ENCODE results near the gene SPOCK1.

The SPOCK1 gene

GRCh38 chr5:137055271-137055872 lies 443.8 kb downstream of the SPOCK1 start:
- Histone ChIP-seq H3K27ac (ENCODE audit: low read depth, low read length) (no peak overlapping the region), H3K36me3 (ENCODE audit: control insufficient read depth in 5 of 5, insufficient read depth in 5 of 5, low read length in 5 of 5) (no peaks in the 10 kb centered on the region), H3K27me3 (ENCODE audit: control insufficient read depth in 5 of 5, insufficient read depth in 4 of 5, low read length in 5 of 5) (no peaks in the 10 kb centered on the region), H3K9ac (ENCODE audit: low read length in 5 of 5) (no peak overlapping the region), H3K4me1 (ENCODE audit: control insufficient read depth in 5 of 5, insufficient read depth in 5 of 5, low read length in 5 of 5) (no peaks in the 10 kb centered on the region), H3K9me3 (ENCODE audit: control insufficient read depth in 5 of 5, low read length in 5 of 5) (no peaks in the 10 kb centered on the region), H3K4me3 (ENCODE audit: low read depth in 1 of 5, low read length in 5 of 5) (no peak overlapping the region)

GRCh38 chr5:137054792-137055191 lies 444.3 kb downstream of the SPOCK1 start:
- no peak overlapping the region for H3K4me3 ChIP-seq (ENCODE audit: low read depth in 1 of 5, low read length in 5 of 5)
- no peaks in the 10 kb centered on the region for H3K4me1 ChIP-seq (ENCODE audit: control insufficient read depth in 5 of 5, insufficient read depth in 5 of 5, low read length in 5 of 5)
- H3K9me3 ChIP-seq (ENCODE audit: control insufficient read depth in 5 of 5, low read length in 5 of 5): no peaks in the 10 kb centered on the region
- H3K27ac ChIP-seq (ENCODE audit: low read depth, low read length): no peak overlapping the region
- H3K9ac ChIP-seq (ENCODE audit: low read length in 5 of 5): no peak overlapping the region
- H3K36me3 ChIP-seq (ENCODE audit: control insufficient read depth in 5 of 5, insufficient read depth in 5 of 5, low read length in 5 of 5): no peaks in the 10 kb centered on the region
- no peaks in the 10 kb centered on the region for H3K27me3 ChIP-seq (ENCODE audit: control insufficient read depth in 5 of 5, insufficient read depth in 4 of 5, low read length in 5 of 5)

- H3K9ac ChIP-seq (ENCODE audit: low read length in 5 of 5): no peak overlapping the region
- no peaks in the 10 kb centered on the region for H3K9me3 ChIP-seq (ENCODE audit: control insufficient read depth in 5 of 5, low read length in 5 of 5)
- no peak overlapping the region for H3K4me3 ChIP-seq (ENCODE audit: low read depth in 1 of 5, low read length in 5 of 5)
- no peak overlapping the region for H3K27ac ChIP-seq (ENCODE audit: low read depth, low read length)
- H3K27me3 ChIP-seq (ENCODE audit: control insufficient read depth in 5 of 5, insufficient read depth in 4 of 5, low read length in 5 of 5): no peaks in the 10 kb centered on the region
- no peaks in the 10 kb centered on the region for H3K4me1 ChIP-seq (ENCODE audit: control insufficient read depth in 5 of 5, insufficient read depth in 5 of 5, low read length in 5 of 5)
- no peaks in the 10 kb centered on the region for H3K36me3 ChIP-seq (ENCODE audit: control insufficient read depth in 5 of 5, insufficient read depth in 5 of 5, low read length in 5 of 5)
Measured at GRCh38 chr5:137054335-137054734, 444.8 kb downstream of the SPOCK1 start.

- no peaks in the 10 kb centered on the region for H3K27me3 ChIP-seq (ENCODE audit: control insufficient read depth in 5 of 5, insufficient read depth in 4 of 5, low read length in 5 of 5)
- H3K9me3 ChIP-seq (ENCODE audit: control insufficient read depth in 5 of 5, low read length in 5 of 5): no peaks in the 10 kb centered on the region
- H3K4me3 ChIP-seq (ENCODE audit: low read depth in 1 of 5, low read length in 5 of 5): no peak overlapping the region
- no peaks in the 10 kb centered on the region for H3K36me3 ChIP-seq (ENCODE audit: control insufficient read depth in 5 of 5, insufficient read depth in 5 of 5, low read length in 5 of 5)
- H3K4me1 ChIP-seq (ENCODE audit: control insufficient read depth in 5 of 5, insufficient read depth in 5 of 5, low read length in 5 of 5): no peaks in the 10 kb centered on the region
- no peak overlapping the region for H3K9ac ChIP-seq (ENCODE audit: low read length in 5 of 5)
- no peak overlapping the region for H3K27ac ChIP-seq (ENCODE audit: low read depth, low read length)
Measured at GRCh38 chr5:137051161-137051560, 448.0 kb downstream of the SPOCK1 start.

- Histone ChIP-seq H3K27me3 (ENCODE audit: control insufficient read depth in 5 of 5, insufficient read depth in 4 of 5, low read length in 5 of 5) (peaks cover 0 to 5% (median 0%) of the 10 kb centered on the region in 5 donors), H3K9ac (ENCODE audit: low read length in 5 of 5) (no peak overlapping the region), H3K36me3 (ENCODE audit: control insufficient read depth in 5 of 5, insufficient read depth in 5 of 5, low read length in 5 of 5) (no peaks in the 10 kb centered on the region), H3K4me1 (ENCODE audit: control insufficient read depth in 5 of 5, insufficient read depth in 5 of 5, low read length in 5 of 5) (no peaks in the 10 kb centered on the region), H3K4me3 (ENCODE audit: low read depth in 1 of 5, low read length in 5 of 5) (no peak overlapping the region), H3K9me3 (ENCODE audit: control insufficient read depth in 5 of 5, low read length in 5 of 5) (peaks cover 5 to 28% (median 17%) of the 10 kb centered on the region in 5 donors), H3K27ac (ENCODE audit: low read depth, low read length) (no peak overlapping the region)
Measured at GRCh38 chr5:137040641-137041340, 458.3 kb downstream of the SPOCK1 start.

- no peak overlapping the region for H3K27ac ChIP-seq (ENCODE audit: low read depth, low read length)
- no peaks in the 10 kb centered on the region for H3K36me3 ChIP-seq (ENCODE audit: control insufficient read depth in 5 of 5, insufficient read depth in 5 of 5, low read length in 5 of 5)
- no peaks in the 10 kb centered on the region for H3K4me1 ChIP-seq (ENCODE audit: control insufficient read depth in 5 of 5, insufficient read depth in 5 of 5, low read length in 5 of 5)
- no peak overlapping the region for H3K9ac ChIP-seq (ENCODE audit: low read length in 5 of 5)
- H3K9me3 ChIP-seq (ENCODE audit: control insufficient read depth in 5 of 5, low read length in 5 of 5): peaks cover 5 to 28% (median 17%) of the 10 kb centered on the region in 5 donors
- H3K27me3 ChIP-seq (ENCODE audit: control insufficient read depth in 5 of 5, insufficient read depth in 4 of 5, low read length in 5 of 5): peaks cover 0 to 5% (median 0%) of the 10 kb centered on the region in 5 donors
- no peak overlapping the region for H3K4me3 ChIP-seq (ENCODE audit: low read depth in 1 of 5, low read length in 5 of 5)
Measured at GRCh38 chr5:137040024-137040423, 459.1 kb downstream of the SPOCK1 start.

- peaks cover 3 to 20% (median 8%) of the 10 kb centered on the region in 5 donors for H3K9me3 ChIP-seq (ENCODE audit: control insufficient read depth in 5 of 5, low read length in 5 of 5)
- no peaks in the 10 kb centered on the region for H3K36me3 ChIP-seq (ENCODE audit: control insufficient read depth in 5 of 5, insufficient read depth in 5 of 5, low read length in 5 of 5)
- H3K4me3 ChIP-seq (ENCODE audit: low read depth in 1 of 5, low read length in 5 of 5): no peak overlapping the region
Measured at GRCh38 chr5:137037848-137038247, 461.3 kb downstream of the SPOCK1 start.

GRCh38 chr5:137036640-137037039 lies 462.5 kb downstream of the SPOCK1 start:
- Histone ChIP-seq H3K27ac (ENCODE audit: low read depth, low read length) (no peak overlapping the region), H3K36me3 (ENCODE audit: control insufficient read depth in 5 of 5, insufficient read depth in 5 of 5, low read length in 5 of 5) (no peaks in the 10 kb centered on the region), H3K9ac (ENCODE audit: low read length in 5 of 5) (no peak overlapping the region), H3K9me3 (ENCODE audit: control insufficient read depth in 5 of 5, low read length in 5 of 5) (peaks cover 0 to 8% (median 0%) of the 10 kb centered on the region in 5 donors), H3K4me1 (ENCODE audit: control insufficient read depth in 5 of 5, insufficient read depth in 5 of 5, low read length in 5 of 5) (no peaks in the 10 kb centered on the region), H3K4me3 (ENCODE audit: low read depth in 1 of 5, low read length in 5 of 5) (no peak overlapping the region), H3K27me3 (ENCODE audit: control insufficient read depth in 5 of 5, insufficient read depth in 4 of 5, low read length in 5 of 5) (peaks cover 0 to 5% (median 0%) of the 10 kb centered on the region in 5 donors)

More at GRCh38 chr5:137037848-137038247, 461.3 kb downstream of the SPOCK1 start:
- Histone ChIP-seq H3K9ac (ENCODE audit: low read length in 5 of 5) (no peak overlapping the region), H3K27me3 (ENCODE audit: control insufficient read depth in 5 of 5, insufficient read depth in 4 of 5, low read length in 5 of 5) (peaks cover 0 to 5% (median 0%) of the 10 kb centered on the region in 5 donors), H3K27ac (ENCODE audit: low read depth, low read length) (no peak overlapping the region), H3K4me1 (ENCODE audit: control insufficient read depth in 5 of 5, insufficient read depth in 5 of 5, low read length in 5 of 5) (no peaks in the 10 kb centered on the region)

GRCh38 chr5:137035480-137035878 lies 463.6 kb downstream of the SPOCK1 start:
- H3K27ac ChIP-seq (ENCODE audit: low read depth, low read length): no peak overlapping the region
- H3K9ac ChIP-seq (ENCODE audit: low read length in 5 of 5): no peak overlapping the region
- no peak overlapping the region for H3K4me3 ChIP-seq (ENCODE audit: low read depth in 1 of 5, low read length in 5 of 5)
- no peaks in the 10 kb centered on the region for H3K4me1 ChIP-seq (ENCODE audit: control insufficient read depth in 5 of 5, insufficient read depth in 5 of 5, low read length in 5 of 5)
- H3K9me3 ChIP-seq (ENCODE audit: control insufficient read depth in 5 of 5, low read length in 5 of 5): peaks cover 0 to 4% (median 0%) of the 10 kb centered on the region in 5 donors
- peaks cover 0 to 5% (median 0%) of the 10 kb centered on the region in 5 donors for H3K27me3 ChIP-seq (ENCODE audit: control insufficient read depth in 5 of 5, insufficient read depth in 4 of 5, low read length in 5 of 5)
- no peaks in the 10 kb centered on the region for H3K36me3 ChIP-seq (ENCODE audit: control insufficient read depth in 5 of 5, insufficient read depth in 5 of 5, low read length in 5 of 5)

GRCh38 chr5:137034764-137035479 lies 464.2 kb downstream of the SPOCK1 start:
- Histone ChIP-seq H3K4me1 (ENCODE audit: control insufficient read depth in 5 of 5, insufficient read depth in 5 of 5, low read length in 5 of 5) (no peaks in the 10 kb centered on the region), H3K27me3 (ENCODE audit: control insufficient read depth in 5 of 5, insufficient read depth in 4 of 5, low read length in 5 of 5) (peaks cover 0 to 5% (median 0%) of the 10 kb centered on the region in 5 donors), H3K36me3 (ENCODE audit: control insufficient read depth in 5 of 5, insufficient read depth in 5 of 5, low read length in 5 of 5) (no peaks in the 10 kb centered on the region), H3K9ac (ENCODE audit: low read length in 5 of 5) (no peak overlapping the region), H3K27ac (ENCODE audit: low read depth, low read length) (no peak overlapping the region), H3K9me3 (ENCODE audit: control insufficient read depth in 5 of 5, low read length in 5 of 5) (no peaks in the 10 kb centered on the region), H3K4me3 (ENCODE audit: low read depth in 1 of 5, low read length in 5 of 5) (no peak overlapping the region)
